Left ventricle myocardium inferior (tissue), 1 donor: ENCODE measurements around the gene ADAMTS3. TPM values are rescaled to one million over a fixed set of nuclear protein-coding genes. Genes with fewer than 3 reads are reported as not detected.

ENCODE experiments used
- DNase-seq: peaks from one replicate; pipeline ENCODE4 v3.0.0-alpha.2; 2020
- H3K27ac ChIP-seq: fragments of 200-600 bp; replicated peaks from 2 replicates; pipeline ENCODE4 v1.8.0; 2021
- H3K27me3 ChIP-seq: fragments of 200-600 bp; 2 replicates; pipeline ENCODE4 v1.8.0; 2021; ENCODE audit warnings: low read depth
- H3K36me3 ChIP-seq: fragments of 200-600 bp; 2 replicates; pipeline ENCODE4 v1.8.0; 2021
- H3K4me1 ChIP-seq: fragments of 200-600 bp; 2 replicates; pipeline ENCODE4 v1.8.0; 2021
- H3K4me3 ChIP-seq: fragments of 200-600 bp; 2 replicates; pipeline ENCODE4 v1.8.0; 2021; ENCODE audit warnings: mild to moderate bottlenecking, moderate library complexity
- H3K9me3 ChIP-seq: fragments of 200-600 bp; replicated peaks from 2 replicates; pipeline ENCODE4 v1.8.0; 2021
- intact Hi-C: fragments of 100-400 bp; cut with micrococcal nuclease; formaldehyde crosslinking; loops from one replicate; pipeline ENCODE4 v1.11.0; 2022
- total RNA-seq: library from RNA; stranded (reverse); fragmentation: NEBNext Ultra II Directional; extraction: Animal tissue kit (Norgen Biotek cat#: 25700); gene quantifications from one replicate; pipeline ENCODE4 v1.2.1, GENCODE V29; 2021
- TF ChIP-seq, protein P1 (sequence below): fragments of 200-600 bp; IDR thresholded peaks from 2 replicates; pipeline ENCODE4 v1.8.0; 2021; ENCODE audit warnings: antibody characterized with exemption, mild to moderate bottlenecking, borderline replicate concordance
- donor health status: DM: no; HTN: yes; CAD: no; lungs with severe emphysema.

The ADAMTS3 gene
- total RNA-seq, 1 donor from 2014 or later, result 0.60 TPM

DNA sequence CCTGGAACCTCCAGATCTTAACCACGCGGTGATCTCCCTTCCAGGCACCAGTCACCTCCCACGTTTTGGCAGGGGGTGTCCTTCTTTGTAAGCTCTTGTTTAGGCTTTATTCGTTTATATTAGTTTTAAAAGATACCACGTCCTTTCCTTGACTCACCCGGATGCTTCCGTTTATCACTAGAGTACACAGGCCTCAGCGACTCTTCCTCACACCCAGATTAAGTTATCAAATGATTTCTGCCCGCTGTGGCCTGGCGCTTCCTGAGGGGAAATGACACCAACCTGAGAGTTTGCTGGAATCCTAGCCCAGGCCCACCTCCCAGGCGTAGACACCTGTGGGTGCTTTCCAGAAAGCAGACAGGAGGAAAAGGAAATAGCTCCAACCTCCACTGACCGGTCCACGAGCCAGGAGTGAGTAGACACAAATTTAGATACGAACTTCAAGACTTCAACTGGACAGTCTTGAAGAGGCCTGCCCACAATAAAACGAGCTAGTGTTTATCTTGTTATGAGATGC, 756 bp upstream of the ADAMTS3 start:
- DNase-seq, result no peak
- Histone ChIP-seq H3K9me3 (no peaks in the 10 kb centered on the region), H3K27ac (no peak overlapping the region), H3K4me1 (peaks cover 26% of the 10 kb centered on the region), H3K27me3 (peaks cover 7% of the 10 kb centered on the region), H3K36me3 (no peaks in the 10 kb centered on the region), H3K4me3 (peak overlapping the region; percentile 74)
- intact Hi-C loops, result no loop called here
- TF ChIP-seq, protein P1, sequence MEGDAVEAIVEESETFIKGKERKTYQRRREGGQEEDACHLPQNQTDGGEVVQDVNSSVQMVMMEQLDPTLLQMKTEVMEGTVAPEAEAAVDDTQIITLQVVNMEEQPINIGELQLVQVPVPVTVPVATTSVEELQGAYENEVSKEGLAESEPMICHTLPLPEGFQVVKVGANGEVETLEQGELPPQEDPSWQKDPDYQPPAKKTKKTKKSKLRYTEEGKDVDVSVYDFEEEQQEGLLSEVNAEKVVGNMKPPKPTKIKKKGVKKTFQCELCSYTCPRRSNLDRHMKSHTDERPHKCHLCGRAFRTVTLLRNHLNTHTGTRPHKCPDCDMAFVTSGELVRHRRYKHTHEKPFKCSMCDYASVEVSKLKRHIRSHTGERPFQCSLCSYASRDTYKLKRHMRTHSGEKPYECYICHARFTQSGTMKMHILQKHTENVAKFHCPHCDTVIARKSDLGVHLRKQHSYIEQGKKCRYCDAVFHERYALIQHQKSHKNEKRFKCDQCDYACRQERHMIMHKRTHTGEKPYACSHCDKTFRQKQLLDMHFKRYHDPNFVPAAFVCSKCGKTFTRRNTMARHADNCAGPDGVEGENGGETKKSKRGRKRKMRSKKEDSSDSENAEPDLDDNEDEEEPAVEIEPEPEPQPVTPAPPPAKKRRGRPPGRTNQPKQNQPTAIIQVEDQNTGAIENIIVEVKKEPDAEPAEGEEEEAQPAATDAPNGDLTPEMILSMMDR, result no peak

DNA sequence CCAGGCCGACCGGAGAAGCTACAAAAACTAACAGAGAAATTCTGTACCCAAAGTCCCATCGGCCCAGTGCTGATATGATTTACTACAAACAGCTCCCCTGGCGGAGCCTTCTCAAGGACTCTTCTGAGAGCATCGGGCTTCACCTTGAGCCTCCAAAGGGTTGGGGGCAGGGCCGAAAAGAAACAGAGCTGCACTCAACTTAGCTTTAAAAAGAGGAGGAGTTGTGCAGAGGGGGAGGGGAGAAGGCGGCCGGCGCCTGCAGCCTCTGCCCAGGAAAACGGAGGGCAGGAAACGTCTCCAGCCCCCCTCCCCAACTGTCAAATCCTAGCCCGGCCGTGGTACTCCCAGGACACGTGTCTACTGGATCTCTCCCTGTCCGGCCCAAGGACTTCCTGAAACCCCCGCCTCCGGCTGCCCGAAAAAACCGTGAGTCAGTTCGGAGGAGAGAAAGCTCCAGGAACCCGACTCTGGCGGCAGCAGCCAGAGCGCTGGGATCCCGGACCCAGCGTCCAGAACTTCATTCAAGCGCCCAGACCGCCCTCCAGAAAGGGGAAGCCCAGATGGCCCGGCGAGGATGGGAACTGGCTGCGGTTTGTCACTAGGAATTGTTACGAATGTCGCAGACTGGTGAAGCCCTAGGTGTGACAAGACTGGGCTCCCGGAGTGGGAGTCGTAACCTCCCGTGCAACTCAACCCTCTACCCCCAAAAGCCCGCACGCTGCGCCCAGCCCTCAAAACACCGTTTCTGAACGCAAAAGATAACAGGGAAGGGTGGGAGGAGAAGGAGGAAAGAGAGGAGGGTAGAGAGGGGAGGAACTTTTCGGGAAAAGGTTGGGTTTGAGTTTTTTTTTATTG, 973 bp downstream of the ADAMTS3 start:
- peaks cover 26% of the 10 kb centered on the region for H3K4me1 ChIP-seq
- H3K27ac ChIP-seq, result peak overlapping the region; percentile 44
- H3K27me3 ChIP-seq, result peaks cover 7% of the 10 kb centered on the region
- intact Hi-C loops, result no loop called here
- no peaks in the 10 kb centered on the region for H3K9me3 ChIP-seq
- DNase-seq, result peak; percentile 40
- H3K4me3 ChIP-seq, result peak overlapping the region; percentile 74
- no peaks in the 10 kb centered on the region for H3K36me3 ChIP-seq
- TF ChIP-seq, protein P1, result peak; percentile 28

DNA sequence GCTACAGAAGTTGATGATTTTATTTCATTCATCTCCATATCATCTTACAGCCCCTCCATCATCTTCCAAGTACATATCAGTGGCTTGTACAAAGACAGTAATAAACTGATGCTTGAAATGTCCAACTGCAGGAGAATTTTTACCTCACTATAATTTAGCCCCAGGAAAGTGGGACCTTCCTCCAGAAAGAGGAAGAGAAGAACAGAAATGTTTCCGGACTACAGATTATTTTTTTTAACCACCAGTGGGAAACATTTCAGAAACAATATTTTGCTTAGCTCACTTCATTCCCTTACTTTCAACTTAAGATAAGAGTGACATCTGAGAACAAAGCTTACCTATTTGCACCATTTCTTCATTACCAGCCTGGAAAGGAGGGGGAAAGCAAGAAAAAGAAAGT, 2.0 kb downstream of the ADAMTS3 start:
- TF ChIP-seq, protein P1, result no peak
- Histone ChIP-seq H3K4me3 (no peak overlapping the region), H3K36me3 (no peaks in the 10 kb centered on the region), H3K4me1 (peaks cover 26% of the 10 kb centered on the region), H3K27me3 (peaks cover 7% of the 10 kb centered on the region), H3K27ac (no peak overlapping the region), H3K9me3 (no peaks in the 10 kb centered on the region)
- no peak for DNase-seq
- intact Hi-C loops, result no loop called here

DNA sequence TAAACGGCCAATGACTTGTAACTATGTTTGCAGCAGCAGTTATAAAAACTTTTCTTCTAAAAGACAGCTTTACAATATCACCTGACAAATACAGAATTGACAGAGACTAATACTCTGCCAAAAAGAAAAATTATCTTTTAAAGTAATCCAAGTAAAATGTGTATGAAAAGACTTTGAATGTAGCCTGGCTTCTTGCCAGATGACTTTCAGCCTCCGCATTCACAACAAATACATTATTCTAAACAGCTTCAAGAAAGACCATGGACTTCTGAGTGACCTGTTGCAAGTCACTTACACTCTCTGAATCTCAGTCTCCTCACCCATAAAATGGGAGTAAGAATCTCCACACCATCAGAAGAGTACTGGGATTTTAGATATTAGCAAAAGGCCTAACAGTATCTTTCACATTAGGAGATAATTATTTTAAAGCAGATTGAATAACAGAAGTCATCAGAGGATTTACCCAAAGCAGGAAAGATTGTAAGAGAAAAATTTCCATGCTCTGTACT, 2.5 kb downstream of the ADAMTS3 start:
- TF ChIP-seq, protein P1, result no peak
- no peaks in the 10 kb centered on the region for H3K9me3 ChIP-seq
- no peak overlapping the region for H3K4me3 ChIP-seq
- no peak for DNase-seq
- H3K4me1 ChIP-seq, result peaks cover 26% of the 10 kb centered on the region
- peaks cover 7% of the 10 kb centered on the region for H3K27me3 ChIP-seq
- intact Hi-C loops, result no loop called here
- no peak overlapping the region for H3K27ac ChIP-seq
- no peaks in the 10 kb centered on the region for H3K36me3 ChIP-seq

DNA sequence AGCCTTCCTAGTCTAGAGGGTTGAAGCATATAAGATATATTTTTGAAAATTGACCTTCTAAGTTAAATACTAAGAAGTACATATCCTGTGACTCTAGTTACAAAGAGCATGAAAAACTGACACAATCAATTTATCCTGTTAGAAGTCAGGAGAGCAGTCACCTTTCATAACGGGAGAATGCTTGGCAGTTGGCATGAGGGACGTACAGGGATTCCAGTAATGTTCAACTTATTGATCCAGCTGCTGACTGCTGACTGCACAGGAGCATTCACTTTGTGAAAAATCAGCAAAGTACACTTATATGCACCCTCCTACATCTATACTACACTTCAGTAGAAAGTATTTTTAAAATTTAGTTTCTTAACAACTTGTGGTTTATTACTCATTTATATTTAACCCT, 4.2 kb downstream of the ADAMTS3 start:
- DNase-seq, result no peak
- Histone ChIP-seq H3K27me3 (peaks cover 7% of the 10 kb centered on the region), H3K27ac (no peak overlapping the region), H3K9me3 (no peaks in the 10 kb centered on the region), H3K36me3 (no peaks in the 10 kb centered on the region), H3K4me3 (no peak overlapping the region), H3K4me1 (peaks cover 25% of the 10 kb centered on the region)
- TF ChIP-seq, protein P1, result no peak
- intact Hi-C loops, result no loop called here
